SIG-M5 treated with dmso at 0.1 percent for 504 hours (cell line): ENCODE measurements around the gene VPS26B.
"Not testable (repeated sequence)": the region's sequence is repeated elsewhere in the genome, so short reads cannot be mapped to it uniquely, and the experiment has no call there.

Experiments
- DNase-seq: peaks from one replicate; lab custom pipeline; 2025; ENCODE audit not compliant: unreplicated experiment; lab: John Stamatoyannopoulos, UW

VPS26B gene

DNA sequence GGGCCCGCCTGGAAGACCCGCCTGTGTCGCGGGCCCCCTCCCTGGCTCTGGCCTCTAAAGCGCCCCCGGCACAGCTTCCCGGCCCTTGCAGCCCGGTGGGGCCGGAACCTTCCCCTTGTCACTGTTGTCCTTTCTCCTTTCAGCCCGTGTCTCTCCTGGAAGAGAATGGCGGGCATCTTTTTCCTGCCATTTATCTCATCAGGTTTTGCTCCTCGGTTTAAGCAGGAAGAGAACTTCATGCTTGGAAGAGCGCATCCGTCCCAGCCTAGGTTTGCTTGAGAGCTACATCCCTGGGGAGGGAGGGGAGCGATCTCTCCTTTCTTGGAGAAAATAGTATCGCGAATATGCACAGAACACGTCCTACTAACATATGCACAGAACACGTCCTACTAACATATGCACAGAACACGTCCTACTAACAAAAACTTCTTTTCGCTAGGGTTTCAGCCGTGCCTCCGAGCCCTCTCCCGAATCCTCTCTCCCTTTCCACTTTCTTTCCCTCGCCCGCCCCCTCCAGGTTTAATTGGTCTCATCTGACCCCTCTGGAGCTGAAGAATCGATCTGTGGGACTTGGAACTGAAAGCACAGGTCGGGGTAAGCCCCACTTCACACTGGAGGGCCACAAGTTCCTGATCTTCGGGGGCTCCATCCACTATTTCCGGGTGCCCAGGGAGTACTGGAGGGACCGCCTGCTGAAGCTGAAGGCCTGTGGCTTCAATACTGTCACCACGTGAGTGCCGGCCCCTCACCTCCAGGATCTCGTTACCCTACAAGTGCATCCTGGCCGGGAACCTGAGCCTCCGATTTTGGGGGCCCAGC is 52.9 kb downstream of the VPS26B start:
- no peak for DNase-seq

DNA sequence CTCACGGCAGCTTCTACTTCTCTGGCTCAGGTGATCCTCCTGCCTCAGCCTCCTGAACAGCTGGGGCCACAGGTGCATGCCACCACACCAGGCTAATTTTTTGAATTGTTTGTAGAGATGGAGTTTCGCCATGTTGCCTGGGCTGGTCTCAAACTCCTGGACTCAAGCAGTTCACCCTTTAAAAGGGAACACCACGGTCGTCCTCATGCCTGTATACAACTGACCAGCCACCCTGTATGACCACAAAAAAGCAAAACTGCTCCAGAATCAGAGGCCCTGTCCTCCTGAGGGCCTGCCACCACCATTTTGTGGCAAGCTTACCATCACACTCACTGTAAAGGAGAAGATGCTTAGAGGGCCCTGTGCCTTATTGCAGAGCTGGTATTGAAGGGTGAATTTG is 53.9 kb downstream of the VPS26B start:
- no peak for DNase-seq

DNA sequence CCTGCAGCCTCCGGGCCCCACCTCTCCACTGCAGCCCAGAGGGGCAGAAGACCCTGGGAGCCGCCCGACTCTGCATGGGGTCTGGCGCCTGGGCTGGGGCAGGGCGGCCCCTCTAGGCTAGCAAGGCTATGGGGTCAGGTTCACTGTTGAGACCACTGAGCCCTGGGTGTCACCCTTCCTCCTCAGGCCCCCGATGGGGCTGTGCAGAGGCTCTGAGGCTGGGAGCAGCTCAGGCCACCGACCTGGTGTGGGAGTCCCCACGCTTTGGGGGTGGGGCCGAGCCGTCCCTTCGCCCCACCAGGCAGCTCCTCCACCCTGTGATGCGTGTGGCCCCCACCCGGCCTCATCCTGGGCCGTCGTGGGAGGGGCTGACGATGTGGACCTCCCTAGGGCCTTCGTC is 57.2 kb downstream of the VPS26B start:
- not testable (repeated sequence) for DNase-seq

DNA sequence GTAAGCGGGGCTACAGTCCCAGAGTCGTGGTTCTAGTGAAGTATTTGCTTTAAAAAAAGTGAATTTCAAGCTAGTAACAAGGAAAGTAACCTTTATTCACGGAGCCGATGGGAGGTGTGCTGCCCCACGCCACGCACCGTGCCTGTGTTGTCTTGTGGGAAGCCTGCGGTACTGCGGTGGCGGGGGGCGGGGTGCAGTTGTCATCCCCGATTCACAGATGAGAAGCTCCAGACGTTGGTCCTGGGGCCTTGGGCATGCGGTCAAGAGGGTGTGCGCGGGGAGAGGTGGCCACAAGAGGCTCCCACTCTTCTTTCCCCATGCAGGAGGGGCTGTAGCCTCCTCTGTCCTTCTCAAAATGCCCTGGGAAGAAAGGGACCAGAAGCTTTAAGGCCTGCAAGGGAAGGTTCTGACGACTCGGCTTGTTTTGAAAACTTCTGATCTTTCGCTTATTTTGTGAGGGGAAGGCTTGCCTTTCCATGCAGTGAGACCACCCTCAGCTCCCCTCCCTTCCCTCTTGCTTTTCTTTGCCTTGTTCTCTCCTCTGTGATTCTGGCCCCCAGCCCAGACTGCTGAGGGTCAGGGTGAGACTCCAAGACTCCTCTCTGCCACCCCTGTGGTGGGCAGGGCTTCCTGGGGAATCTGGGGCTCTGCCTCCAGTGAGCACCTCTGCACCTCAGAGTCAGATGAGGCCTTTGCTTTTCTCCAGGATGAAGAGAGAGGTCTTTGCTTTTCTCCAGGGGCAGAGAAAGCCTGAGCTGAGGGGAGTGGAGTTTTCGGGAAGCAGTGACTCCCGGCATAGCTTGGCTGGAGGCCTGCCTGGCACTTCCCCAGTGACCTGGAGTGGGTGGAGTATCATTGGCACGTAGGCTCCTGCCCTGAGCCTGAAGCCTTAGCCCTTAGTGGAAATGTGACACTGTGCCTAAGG is 57.9 kb downstream of the VPS26B start:
- DNase-seq, result no peak

DNA sequence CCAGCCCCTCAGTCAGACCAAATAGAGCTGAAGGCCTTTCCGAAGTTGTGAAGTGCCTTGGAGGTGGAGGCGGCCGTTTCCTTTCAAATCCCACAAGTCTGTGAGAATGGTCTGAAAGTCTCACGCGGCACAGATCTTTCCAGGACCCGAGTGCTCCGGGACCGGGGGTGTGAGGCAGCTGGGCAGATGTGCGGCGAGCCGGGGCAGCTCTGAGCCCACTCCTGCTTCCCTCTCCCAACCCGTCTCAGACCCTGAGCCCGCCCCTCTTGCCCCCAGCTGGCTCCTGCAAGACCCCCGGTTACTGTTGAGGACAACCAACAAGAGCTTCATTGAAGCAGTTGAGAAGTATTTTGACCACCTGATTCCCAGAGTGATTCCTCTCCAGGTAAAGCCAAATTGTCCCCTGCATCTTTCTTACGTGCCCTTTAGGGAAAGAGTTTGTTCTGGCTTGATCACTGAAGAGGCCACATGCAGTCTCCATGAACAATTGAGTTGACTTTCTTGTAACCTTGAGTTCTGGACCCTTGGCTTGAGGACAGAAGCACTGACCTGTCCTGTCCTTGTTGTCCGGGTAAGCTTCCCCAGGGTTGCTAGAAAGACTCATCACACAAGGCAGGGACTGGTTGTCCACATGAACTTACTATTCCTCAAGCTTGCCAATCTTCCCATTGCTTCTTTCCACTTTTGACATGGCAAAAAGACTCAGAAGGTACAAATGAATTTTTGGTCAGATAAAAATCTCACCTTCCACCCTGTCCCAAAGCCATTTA is 59.2 kb downstream of the VPS26B start:
- no peak for DNase-seq

DNA sequence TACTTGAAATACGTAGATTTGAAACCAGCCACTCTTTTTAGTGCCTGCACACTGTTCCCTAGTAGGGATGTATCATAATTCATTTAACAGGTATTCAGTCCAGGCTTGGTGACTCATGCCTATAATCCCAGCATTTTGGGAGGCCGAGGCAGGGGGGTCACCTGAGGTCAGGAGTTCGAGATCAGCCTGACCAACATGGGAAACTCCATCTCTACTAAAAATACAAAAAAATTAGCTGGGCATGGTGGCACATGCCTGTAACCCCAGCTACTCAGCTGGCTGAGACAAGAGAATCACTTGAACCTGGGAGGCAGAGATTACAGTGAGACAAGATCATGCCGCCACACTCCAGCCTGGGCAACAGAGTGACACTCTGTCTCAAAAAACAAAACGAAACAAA is 59.9 kb downstream of the VPS26B start:
- not testable (repeated sequence) for DNase-seq

DNA sequence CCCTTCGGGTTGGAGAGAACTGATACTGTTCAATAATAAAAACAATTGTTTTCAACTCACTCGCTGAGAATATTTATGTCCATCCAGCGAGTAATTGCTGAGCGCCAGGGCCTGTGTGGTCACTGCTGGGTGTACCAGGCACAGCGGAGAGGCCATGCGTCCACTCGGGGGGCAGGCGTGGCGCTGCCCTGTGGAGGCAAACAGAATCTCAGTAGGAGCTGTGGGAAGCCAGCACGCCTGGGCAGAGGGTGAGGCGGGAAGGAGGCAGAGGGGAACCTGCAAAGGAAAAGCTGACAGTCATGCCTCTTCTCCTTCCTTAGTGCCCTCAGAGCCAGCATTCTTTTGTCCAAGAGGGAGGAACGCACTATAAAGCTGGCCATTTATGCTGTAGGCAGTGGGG is 63.1 kb downstream of the VPS26B start:
- DNase-seq, result no peak

DNA sequence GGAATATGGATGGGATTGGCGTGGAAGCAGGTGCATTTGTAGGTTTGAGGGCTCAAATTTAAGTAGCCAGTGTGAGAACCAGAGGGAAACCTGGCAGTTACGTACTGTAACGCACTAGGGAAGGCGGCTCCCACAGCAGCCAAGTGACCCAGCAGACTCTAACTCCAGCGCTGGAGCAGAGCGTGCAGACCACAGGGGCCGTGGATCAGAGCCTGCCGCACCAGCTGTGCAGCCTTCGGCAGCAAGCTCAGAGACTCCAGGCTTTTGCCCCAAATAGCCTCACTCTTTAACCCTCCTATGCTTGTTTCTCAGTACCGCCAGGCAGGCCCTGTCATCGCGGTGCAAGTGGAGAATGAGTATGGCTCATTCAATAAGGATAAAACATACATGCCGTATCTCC is 64.0 kb downstream of the VPS26B start:
- DNase-seq, result no peak

DNA sequence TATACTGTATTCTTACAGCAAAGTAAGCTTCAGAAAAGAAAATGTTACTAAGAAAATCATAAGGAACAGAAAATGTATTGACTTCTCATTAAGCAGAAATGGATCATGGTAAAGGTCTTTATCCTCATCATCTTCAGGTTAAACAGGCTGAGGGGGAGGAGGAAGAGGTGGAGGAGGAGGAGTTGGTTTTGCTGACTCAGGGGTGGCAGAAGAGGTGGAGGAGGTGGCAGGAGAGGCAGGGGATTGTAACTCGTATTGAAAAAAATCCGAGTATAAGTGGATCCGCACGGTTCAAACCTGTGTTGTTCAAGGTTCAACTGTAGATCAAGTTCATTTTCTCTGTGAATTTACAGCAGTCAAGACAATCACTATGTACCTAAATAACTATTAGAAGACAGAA is 64.7 kb downstream of the VPS26B start:
- no peak for DNase-seq

DNA sequence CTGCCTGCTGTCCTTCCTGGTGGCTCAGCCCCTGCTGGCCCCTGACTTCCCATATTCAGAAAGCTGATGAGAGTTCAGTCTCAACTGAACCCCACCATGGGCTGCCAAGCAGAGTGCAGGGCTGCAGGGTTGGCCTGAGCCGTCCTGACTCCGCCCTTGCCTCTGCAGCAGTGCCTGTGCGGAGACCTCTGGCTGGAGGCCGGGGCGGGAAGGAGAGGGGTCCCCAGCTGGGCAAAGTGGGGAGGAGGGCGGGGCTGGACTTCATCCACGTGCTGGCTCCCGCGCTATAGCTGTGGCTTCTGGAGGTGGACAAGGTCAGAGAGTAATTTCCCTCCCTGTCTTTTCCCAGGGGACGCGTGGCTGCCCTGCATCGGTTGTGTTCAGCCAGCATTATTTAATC is 65.3 kb downstream of the VPS26B start:
- DNase-seq, result no peak

DNA sequence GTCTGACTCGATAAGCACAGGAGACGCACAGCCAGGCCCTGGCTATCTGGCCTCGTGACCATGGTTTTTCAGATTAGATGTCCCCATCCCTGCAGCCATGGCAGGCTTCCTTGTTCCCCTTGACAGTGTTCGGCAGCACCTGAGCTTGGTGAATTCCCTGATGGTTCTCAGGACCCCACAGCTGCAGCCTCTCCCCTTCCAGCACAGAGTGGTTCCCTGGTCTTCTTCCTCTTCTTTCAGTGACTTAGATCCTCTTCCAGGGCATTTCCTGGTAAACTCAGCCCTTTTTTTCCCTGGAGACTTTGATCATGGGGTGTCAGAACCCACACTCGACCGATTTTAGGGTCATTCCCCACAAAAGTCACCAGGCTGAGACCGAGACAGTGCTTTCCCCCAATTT is 66.2 kb downstream of the VPS26B start:
- DNase-seq, result no peak

DNA sequence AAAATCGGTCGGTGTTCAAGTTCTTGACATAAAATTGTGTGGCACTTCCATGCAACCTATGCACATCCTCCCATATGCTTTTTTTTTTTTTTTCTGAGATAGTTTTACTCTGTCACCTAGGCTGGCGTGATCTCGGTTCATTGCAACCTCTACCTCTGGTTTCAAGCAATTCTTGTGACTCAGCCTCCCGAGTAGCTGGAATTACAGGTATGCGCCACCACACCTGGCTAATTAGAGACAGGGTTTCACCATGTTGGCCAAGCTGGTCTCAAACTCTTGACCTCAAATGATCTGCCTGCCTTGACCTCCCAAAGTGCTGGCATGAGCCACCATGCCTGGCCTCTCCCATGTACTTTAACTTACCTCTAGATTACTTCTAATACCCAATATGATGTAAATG is 66.7 kb downstream of the VPS26B start:
- DNase-seq, result no peak

DNA sequence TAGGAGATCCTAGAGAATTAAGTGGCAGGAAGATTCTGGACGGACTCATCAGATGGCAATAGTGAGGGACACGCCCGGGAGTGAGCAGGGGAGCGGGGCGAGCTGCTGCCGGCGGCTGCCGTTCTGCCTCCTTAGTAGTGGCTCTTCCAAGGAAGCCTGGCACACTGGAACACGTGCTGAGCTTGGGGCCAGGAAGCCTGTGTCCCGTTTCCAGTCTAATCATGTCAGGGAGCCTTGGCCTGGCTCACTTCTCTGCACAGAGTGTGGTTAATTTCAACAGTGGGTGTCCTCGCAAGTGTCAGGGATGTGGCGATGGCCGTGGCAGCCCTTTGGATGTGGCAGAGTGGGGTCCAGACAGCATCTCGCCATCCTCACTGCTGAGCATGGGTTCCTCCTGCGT is 68.2 kb downstream of the VPS26B start:
- DNase-seq, result no peak

DNA sequence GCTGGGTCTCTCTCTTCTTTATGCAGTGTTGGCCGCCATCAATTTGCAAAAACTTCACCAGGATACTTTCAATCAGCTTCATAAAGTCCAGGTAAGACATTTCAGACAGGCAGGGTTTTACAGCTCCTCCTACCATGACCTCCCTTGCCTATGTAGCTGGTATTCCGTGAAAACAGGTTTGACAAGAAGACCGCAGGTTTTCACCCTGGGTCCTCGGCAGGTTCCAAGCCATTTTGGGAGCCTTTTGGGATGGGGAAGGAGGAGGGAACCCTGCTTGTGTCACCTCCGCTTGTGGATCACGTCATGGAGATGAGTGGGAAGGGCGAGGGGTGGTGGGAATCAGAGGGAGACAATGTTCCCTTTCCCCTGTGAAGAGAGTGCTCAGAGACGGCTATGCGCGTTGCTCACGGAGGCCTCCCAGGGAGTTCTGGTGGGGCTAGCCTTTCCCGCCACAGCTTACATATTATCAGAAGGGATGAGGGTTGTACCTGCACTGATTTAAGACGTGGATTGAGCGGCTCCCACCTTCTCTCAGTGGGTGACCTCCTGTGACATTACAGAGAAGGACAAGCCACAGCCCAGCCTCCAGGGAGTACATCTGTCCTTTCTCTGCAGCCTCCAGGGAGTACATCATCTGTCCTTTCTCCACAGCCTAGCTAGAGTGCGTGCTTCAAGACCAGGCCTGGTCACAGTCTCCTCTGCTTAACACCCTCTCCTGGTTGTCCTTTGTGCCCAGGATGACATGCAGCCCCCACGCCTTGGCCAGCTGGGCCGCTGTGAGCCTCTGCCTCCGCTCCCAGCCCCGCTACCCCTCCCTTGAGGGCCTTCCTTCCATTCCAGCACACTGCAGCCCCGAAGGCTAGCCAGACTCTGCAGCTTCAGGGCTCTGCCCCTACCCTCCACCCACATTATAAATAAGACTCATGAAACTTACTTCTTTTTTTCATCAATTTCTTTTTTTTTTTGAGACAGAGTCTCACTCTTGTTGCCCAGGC is 68.9 kb downstream of the VPS26B start:
- no peak for DNase-seq

DNA sequence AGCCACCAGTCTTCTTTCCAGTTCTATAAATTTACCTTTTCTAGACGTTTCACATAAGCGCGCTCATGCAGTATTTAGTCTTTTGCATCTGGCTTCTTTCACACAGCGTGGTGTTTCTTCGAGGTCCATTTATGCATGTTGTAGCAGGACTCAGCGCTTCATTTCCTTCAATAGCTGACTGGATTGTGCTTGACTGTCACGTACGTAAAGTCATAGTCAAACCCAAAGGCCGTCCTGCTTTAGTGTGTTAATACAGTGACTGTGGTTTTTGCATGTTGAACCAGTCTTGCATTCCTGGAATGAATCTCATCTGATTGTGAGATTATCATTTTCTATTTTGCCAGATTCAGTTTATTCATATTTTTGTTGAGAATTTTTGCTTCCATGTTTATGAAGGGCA is 70.2 kb downstream of the VPS26B start:
- no peak for DNase-seq
